AG08395 (cell line): ENCODE results near the gene NOP56.

Experiments used
- DNase-seq: peaks from one replicate; pipeline ENCODE4 v3.0.0; 2012; ENCODE audit warnings: mixed read lengths, low spot score

The NOP56 gene

GRCh38 chr20:2651772-2652723 lies at the start of gene NOP56:
TSS of gene NOP56 (plus strand) at chr20:2652632. CDS start at chr20:2652661, 29 bp downstream.
- DNase-seq: peak; percentile 97

GRCh38 chr20:2602746-2603145 lies 49.7 kb upstream of the NOP56 start:
- no peak for DNase-seq

- DNase-seq: no peak
Observed at GRCh38 chr20:2603816-2604505, 48.5 kb upstream of the NOP56 start.

- no peak for DNase-seq
Observed at GRCh38 chr20:2604506-2604835, 48.0 kb upstream of the NOP56 start.

GRCh38 chr20:2606507-2607006 lies 45.9 kb upstream of the NOP56 start:
- DNase-seq: no peak

DNA sequence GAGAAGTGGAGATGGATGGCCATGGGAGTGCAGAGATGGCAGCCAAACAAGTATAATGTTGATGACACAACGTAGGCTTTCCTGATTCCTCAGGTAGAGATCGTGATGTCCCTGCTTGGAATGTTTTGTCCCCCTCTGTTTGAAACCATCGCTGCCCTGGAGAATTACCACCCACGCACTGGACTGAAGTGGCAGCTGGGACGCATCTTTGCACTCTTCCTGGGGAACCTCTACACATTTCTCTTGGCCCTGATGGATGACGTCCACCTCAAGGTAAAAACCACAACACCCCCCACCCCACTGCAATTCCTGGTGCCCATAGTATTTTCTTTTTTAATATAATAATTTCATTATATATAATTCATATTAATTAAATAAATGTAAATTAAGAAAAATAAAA lies 42.1 kb upstream of the NOP56 start:
- no peak for DNase-seq

GRCh38 chr20:2610941-2611720 lies 41.3 kb upstream of the NOP56 start:
- DNase-seq: no peak

DNA sequence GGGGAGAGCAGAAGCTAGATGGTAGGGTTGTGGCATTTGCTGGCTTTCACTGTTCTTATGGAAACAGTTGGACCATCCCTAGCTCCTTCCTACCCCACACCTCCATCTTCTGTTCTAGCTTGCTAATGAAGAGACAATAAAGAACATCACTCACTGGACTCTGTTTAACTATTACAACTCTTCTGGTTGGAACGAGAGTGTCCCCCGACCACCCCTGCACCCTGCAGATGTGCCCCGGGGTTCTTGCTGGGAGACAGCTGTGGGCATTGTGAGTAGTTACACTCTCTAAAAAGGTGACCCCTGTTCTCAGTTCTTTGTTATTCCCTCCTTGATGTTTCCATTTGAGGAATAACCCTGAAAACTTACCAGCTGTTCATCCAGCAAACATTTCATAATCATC lies 40.4 kb upstream of the NOP56 start:
- DNase-seq: no peak

- DNase-seq: no peak
Observed at GRCh38 chr20:2616634-2617033, 35.8 kb upstream of the NOP56 start.

GRCh38 chr20:2617099-2617714 lies 35.2 kb upstream of the NOP56 start:
- DNase-seq: no peak

DNA sequence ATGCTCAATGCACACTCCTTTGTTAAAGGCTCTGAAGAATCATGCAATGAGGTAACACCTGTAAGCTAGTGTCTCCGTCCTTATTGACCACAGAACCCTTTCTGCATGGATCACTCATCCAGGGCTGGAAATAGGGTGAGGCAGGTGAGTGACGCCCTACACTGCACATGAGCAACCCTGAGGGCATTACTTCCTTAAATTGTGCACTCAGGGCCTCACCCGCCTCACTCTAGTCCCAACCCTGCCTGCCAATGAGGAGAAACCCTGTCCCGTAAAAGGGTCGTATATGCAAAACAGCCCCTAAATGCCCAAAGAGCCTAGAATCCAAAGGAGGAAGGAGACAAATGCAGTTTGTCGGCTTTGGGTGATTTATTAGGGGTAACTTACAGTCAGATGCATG lies 33.6 kb upstream of the NOP56 start:
- no peak for DNase-seq

DNA sequence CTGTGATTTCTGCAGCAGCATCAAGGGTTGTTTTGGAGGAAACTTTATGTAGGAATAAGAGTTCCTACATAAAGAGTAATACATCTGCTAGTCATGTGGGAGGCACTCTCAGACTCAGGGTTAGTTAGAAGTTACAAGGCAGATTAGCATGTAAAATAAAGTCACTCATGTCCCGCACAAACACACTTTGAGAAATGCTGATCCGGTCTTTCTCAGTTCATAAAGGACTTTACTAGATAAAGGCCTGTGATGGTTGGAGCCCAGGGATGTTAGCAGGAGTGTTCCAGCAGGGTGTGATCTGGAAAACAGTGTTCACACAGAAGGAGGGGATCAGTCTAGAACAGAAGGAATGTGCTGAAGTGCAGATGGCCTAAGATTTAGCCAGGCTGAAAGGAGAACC lies 33.1 kb upstream of the NOP56 start:
- no peak for DNase-seq

- DNase-seq: no peak
Observed at GRCh38 chr20:2619961-2620595, 32.4 kb upstream of the NOP56 start.

DNA sequence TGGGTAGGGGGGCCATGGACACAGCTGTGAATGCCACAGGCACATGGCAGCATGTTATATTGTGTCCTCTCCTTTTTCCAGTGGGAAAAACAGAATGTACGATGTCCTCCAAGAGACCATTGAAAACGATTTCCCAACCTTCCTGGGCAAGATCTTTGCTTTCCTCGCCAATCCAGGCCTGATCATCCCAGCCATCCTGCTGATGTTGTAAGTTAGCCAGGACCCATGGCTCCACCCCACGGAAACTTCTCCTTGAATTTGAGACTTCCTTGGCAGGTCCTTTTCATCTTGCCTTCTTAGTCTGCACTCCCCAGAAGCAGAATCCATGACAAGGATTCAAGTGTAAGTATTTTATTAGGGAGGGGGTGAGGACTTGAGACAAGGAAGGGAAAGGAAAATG lies 28.2 kb upstream of the NOP56 start:
- DNase-seq: no peak

- DNase-seq: no peak
Observed at GRCh38 chr20:2625062-2625461, 27.4 kb upstream of the NOP56 start.

DNA sequence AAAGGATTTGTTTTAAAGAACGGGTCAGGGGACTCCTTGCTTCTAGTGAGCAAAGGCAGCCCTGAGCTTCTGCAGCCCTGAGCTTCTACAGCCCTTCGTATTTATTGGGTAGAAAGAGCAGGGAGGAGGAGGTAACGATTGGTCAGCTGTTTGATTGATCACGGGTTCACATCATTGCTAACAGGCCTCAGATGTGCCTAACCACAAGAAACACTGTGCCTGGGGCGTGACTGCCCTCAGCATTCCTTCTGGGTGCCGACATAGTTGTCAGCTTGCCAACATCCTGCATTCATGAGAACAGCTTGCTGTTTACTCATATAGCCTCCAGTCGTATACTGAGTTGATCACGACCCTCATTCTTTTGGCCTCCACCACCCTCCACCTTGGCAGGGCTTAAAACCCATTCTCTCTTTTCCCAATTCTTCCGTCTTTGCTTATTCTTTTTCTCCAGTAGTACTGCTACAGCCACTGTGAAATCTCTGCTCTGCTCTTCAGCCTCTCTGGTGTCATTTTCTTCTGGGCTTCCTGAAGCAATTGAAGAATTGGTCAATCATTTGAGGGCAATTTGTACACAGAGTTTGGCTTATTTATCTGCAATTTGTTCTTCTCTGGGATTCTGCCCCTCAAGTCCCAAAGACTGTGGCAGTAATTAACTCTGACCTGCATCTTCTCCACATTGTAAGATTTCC lies 25.4 kb upstream of the NOP56 start:
- DNase-seq: no peak

DNA sequence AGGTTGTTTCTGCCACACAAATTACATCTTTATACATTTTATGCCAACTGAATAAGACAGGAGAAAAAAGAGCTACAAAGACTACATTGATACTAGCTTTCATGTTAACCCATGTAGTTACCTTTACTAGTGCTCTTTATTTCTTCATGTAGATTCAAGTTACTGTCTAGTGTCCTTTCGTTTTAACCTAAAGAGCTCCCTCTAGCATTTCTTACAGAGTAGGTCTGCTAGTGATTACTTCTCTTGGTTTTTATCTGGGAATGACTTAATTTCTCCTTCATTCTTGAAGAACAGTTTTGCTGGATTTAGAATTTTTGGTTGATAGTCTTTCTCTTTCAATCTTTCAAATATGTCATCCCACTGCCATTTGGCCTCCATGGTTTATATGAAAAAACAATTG lies 21.2 kb upstream of the NOP56 start:
- no peak for DNase-seq

- no peak for DNase-seq
Observed at GRCh38 chr20:2633381-2633780, 19.1 kb upstream of the NOP56 start.

GRCh38 chr20:2637246-2637645 lies 15.2 kb upstream of the NOP56 start:
- DNase-seq: no peak

DNA sequence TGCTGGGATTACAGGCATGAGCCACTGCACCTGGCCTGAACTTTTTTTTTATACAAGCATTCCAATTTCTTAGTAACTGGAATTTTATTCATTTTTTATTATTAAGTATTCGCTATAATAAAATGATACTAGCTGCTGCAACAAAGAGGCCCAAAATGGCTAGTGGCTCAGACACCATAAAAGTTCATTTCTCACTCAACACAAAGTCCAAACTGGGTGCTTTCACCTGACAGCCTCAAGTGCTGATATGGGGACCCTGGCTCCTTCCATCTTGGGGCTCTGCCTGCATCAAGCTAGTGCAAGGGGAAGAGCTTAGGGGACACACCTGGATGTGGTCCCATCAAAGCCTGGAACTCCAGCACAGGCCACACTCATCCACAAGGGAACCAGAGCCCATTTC lies 12.2 kb upstream of the NOP56 start:
- DNase-seq: no peak

- no peak for DNase-seq
Observed at GRCh38 chr20:2640899-2641298, 11.5 kb upstream of the NOP56 start.
